ENCODE results near the gene OTOG.

OTOG gene

GRCh38 chr11:17521106-17521900, 25.8 kb upstream of the OTOG start:
- no peak for DNase-seq

- DNase-seq = no peak
Observed at GRCh38 chr11:17522655-17523054, 24.4 kb upstream of the OTOG start.

- DNase-seq = no peak
Observed at GRCh38 chr11:17524221-17524620, 22.8 kb upstream of the OTOG start.

GRCh38 chr11:17525570-17525969, 21.5 kb upstream of the OTOG start:
- no peak for DNase-seq

- no peak for DNase-seq
Observed at GRCh38 chr11:17526326-17526725, 20.7 kb upstream of the OTOG start.

GRCh38 chr11:17526931-17527627, 20.0 kb upstream of the OTOG start:
- no peak for DNase-seq

- DNase-seq = no peak
Observed at GRCh38 chr11:17527628-17527995, 19.4 kb upstream of the OTOG start.

GRCh38 chr11:17528181-17528691, 18.8 kb upstream of the OTOG start:
- peak in 1 of 4 experiments; percentile 6 for DNase-seq

GRCh38 chr11:17528906-17529843, 17.9 kb upstream of the OTOG start:
- no peak for DNase-seq

- DNase-seq = no peak
Observed at GRCh38 chr11:17529844-17530185, 17.2 kb upstream of the OTOG start.

GRCh38 chr11:17531071-17531600, 15.9 kb upstream of the OTOG start:
- DNase-seq = no peak

GRCh38 chr11:17531636-17532113, 15.4 kb upstream of the OTOG start:
- no peak for DNase-seq

- DNase-seq = no peak
Observed at GRCh38 chr11:17532784-17533183, 14.3 kb upstream of the OTOG start.

GRCh38 chr11:17533341-17533740, 13.7 kb upstream of the OTOG start:
- no peak for DNase-seq

- DNase-seq = no peak
Observed at GRCh38 chr11:17533778-17534415, 13.2 kb upstream of the OTOG start.

GRCh38 chr11:17535488-17535887, 11.6 kb upstream of the OTOG start:
- no peak for DNase-seq

GRCh38 chr11:17537261-17537660, 9.8 kb upstream of the OTOG start:
- DNase-seq = no peak

GRCh38 chr11:17538054-17538453, 9.0 kb upstream of the OTOG start:
- no peak for DNase-seq

GRCh38 chr11:17538731-17539130, 8.3 kb upstream of the OTOG start:
- DNase-seq = no peak

GRCh38 chr11:17540807-17541206, 6.3 kb upstream of the OTOG start:
- no peak for DNase-seq

GRCh38 chr11:17541330-17541885, 5.7 kb upstream of the OTOG start:
- DNase-seq = no peak

- no peak for DNase-seq
Observed at GRCh38 chr11:17542249-17542648, 4.8 kb upstream of the OTOG start.
